ENCODE data around the gene ZDHHC4. TPM values are rescaled to one million over a fixed set of nuclear protein-coding genes. Genes with fewer than 3 reads are reported as not detected.

ZDHHC4 gene
- total and polyA plus RNA-seq, 9 of the 15 experiments (the other 6 are each of a cell fraction or from before 2014, with no cell fraction given), result 33.4 to 106 (median 58.3) TPM

- TF ChIP-seq, protein P1, sequence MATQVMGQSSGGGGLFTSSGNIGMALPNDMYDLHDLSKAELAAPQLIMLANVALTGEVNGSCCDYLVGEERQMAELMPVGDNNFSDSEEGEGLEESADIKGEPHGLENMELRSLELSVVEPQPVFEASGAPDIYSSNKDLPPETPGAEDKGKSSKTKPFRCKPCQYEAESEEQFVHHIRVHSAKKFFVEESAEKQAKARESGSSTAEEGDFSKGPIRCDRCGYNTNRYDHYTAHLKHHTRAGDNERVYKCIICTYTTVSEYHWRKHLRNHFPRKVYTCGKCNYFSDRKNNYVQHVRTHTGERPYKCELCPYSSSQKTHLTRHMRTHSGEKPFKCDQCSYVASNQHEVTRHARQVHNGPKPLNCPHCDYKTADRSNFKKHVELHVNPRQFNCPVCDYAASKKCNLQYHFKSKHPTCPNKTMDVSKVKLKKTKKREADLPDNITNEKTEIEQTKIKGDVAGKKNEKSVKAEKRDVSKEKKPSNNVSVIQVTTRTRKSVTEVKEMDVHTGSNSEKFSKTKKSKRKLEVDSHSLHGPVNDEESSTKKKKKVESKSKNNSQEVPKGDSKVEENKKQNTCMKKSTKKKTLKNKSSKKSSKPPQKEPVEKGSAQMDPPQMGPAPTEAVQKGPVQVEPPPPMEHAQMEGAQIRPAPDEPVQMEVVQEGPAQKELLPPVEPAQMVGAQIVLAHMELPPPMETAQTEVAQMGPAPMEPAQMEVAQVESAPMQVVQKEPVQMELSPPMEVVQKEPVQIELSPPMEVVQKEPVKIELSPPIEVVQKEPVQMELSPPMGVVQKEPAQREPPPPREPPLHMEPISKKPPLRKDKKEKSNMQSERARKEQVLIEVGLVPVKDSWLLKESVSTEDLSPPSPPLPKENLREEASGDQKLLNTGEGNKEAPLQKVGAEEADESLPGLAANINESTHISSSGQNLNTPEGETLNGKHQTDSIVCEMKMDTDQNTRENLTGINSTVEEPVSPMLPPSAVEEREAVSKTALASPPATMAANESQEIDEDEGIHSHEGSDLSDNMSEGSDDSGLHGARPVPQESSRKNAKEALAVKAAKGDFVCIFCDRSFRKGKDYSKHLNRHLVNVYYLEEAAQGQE (IDR thresholded peaks at IDR 0.05; ENCODE audit: borderline replicate concordance), result 0 out of 2 replicates have a peak, but pooled peaks have one; percentile 4
- TF ChIP-seq, protein P1 (CRISPR knock-in tag; IDR thresholded peaks at IDR 0.05; ENCODE audit: low read depth), result no peak
- peak; percentile 91 for TF ChIP-seq POLR2AphosphoS5 (IDR thresholded peaks at IDR 0.05; ENCODE audit: control insufficient read depth, insufficient read depth, low read depth, low read length)
- TF ChIP-seq, protein P2, sequence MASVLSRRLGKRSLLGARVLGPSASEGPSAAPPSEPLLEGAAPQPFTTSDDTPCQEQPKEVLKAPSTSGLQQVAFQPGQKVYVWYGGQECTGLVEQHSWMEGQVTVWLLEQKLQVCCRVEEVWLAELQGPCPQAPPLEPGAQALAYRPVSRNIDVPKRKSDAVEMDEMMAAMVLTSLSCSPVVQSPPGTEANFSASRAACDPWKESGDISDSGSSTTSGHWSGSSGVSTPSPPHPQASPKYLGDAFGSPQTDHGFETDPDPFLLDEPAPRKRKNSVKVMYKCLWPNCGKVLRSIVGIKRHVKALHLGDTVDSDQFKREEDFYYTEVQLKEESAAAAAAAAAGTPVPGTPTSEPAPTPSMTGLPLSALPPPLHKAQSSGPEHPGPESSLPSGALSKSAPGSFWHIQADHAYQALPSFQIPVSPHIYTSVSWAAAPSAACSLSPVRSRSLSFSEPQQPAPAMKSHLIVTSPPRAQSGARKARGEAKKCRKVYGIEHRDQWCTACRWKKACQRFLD (CRISPR knock-in tag; IDR thresholded peaks at IDR 0.05), result no peak; the same call in 1 of the 2 replicates
- no peak for TF ChIP-seq ZNF184 (CRISPR knock-in tag; IDR thresholded peaks at IDR 0.05)
- TF ChIP-seq MCM3 (IDR thresholded peaks at IDR 0.05), result no peak
- TF ChIP-seq ZNF282 (CRISPR knock-in tag; IDR thresholded peaks at IDR 0.05), result no peak
- no peak for TF ChIP-seq MEF2D (tag; conservative IDR thresholded peaks at IDR 0.05; ENCODE audit: low read depth)
- no peak for TF ChIP-seq FOXA3 (CRISPR knock-in tag; conservative IDR thresholded peaks at IDR 0.05 in 1 of 2, IDR thresholded peaks at IDR 0.05 in 1 of 2)
- TF ChIP-seq ETS2 (tag; IDR thresholded peaks at IDR 0.05; ENCODE audit: borderline replicate concordance, poor library complexity, severe bottlenecking), result no peak
- TF ChIP-seq GABPA (tag; conservative IDR thresholded peaks at IDR 0.05; ENCODE audit: low read depth), result peak; percentile 97
- TF ChIP-seq RBM39 (optimal IDR thresholded peaks at IDR 0.05; ENCODE audit: low read depth, low read length), result no peak
- no peak for TF ChIP-seq ZNF518B (CRISPR knock-in tag; IDR thresholded peaks at IDR 0.05)
- TF ChIP-seq MAX (CRISPR knock-in tag; IDR thresholded peaks at IDR 0.05), result peak; percentile 47
Measured at GRCh38 chr7:6577369-6578113, at the start of gene ZDHHC4 (continued).
